ENCODE data around the gene THAP4.

GRCh38 chr2:241597561-241597960 is 39.4 kb downstream of the THAP4 start:
- TF ChIP-seq SMAD4 (CRISPR knock-in tag; IDR thresholded peaks at IDR 0.05) (no peak), E2F5 (CRISPR knock-in tag; IDR thresholded peaks at IDR 0.05) (no peak)

All from WTC11 (cell line).